Measurements from ENCODE around the gene PODXL.

The PODXL gene

GRCh38 chr7:131501422-131501821 is 55.0 kb downstream of the PODXL start:
- peaks cover 6% of the 10 kb centered on the region for H3K36me3 Mint-ChIP-seq (ENCODE audit: insufficient read depth)
- peaks cover 22% of the 10 kb centered on the region for H3K4me1 Mint-ChIP-seq
- no peaks in the 10 kb centered on the region for H3K27me3 Mint-ChIP-seq
- H3K4me3 Mint-ChIP-seq = no peak overlapping the region
- ATAC-seq (replicated peaks; ENCODE audit: extremely low read depth, poor library complexity, severe bottlenecking) (peak; percentile 95), DNase-seq (ENCODE audit: low spot score in 2 of 2) (no peak)
- peak overlapping the region; percentile 33 for H3K27ac Mint-ChIP-seq (ENCODE audit: low read depth)
- H3K9me3 Mint-ChIP-seq = no peaks in the 10 kb centered on the region

DNA sequence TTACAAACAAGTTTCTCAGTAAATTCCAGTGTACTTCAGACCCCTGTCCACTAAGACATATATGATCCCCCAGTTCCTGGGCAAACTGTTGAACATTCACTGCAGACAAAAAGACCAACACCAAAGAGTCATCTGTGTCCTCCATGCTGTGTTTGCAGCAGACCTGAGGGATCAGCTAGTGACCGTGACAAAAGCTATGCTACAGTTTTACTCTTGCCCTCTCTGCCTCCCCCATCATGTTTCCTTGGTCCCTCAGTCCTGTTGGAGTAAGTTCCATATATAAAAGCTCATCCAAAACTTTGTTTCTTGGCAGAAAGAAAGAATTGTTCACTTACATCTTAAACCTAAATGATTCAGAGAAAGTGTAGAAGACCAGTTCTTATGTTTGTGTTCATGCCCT is 56.1 kb downstream of the PODXL start:
- ATAC-seq (replicated peaks; ENCODE audit: extremely low read depth, poor library complexity, severe bottlenecking) (no peak), DNase-seq (ENCODE audit: low spot score in 2 of 2) (no peak)
- peaks cover 8% of the 10 kb centered on the region for H3K36me3 Mint-ChIP-seq (ENCODE audit: insufficient read depth)
- no peak overlapping the region for H3K27ac Mint-ChIP-seq (ENCODE audit: low read depth)
- H3K4me1 Mint-ChIP-seq = peaks cover 22% of the 10 kb centered on the region
- H3K4me3 Mint-ChIP-seq = no peak overlapping the region
- H3K9me3 Mint-ChIP-seq = no peaks in the 10 kb centered on the region
- H3K27me3 Mint-ChIP-seq = no peaks in the 10 kb centered on the region

DNA sequence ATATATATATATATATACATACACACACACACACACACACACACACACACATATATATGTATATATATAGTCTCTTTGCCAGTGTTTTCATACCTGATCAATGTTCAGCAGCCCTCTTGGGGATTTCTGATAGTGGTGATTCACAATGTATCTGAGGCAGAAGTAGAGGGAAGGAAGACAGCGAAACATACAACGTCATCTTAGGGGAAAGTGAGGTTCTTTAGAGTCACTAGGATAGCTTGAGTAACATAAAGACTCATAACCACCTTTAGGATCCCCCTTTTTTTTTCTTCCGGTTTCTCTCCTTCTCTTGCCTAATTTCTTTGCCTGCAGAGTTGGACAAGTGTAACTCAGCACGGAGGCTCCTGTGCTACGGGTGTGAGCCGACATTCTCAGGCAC is 56.6 kb downstream of the PODXL start:
- peaks cover 10% of the 10 kb centered on the region for H3K36me3 Mint-ChIP-seq (ENCODE audit: insufficient read depth)
- peaks cover 22% of the 10 kb centered on the region for H3K4me1 Mint-ChIP-seq
- no peaks in the 10 kb centered on the region for H3K9me3 Mint-ChIP-seq
- no peaks in the 10 kb centered on the region for H3K27me3 Mint-ChIP-seq
- ATAC-seq (replicated peaks; ENCODE audit: extremely low read depth, poor library complexity, severe bottlenecking) = no peak
- no peak overlapping the region for H3K4me3 Mint-ChIP-seq
- H3K27ac Mint-ChIP-seq (ENCODE audit: low read depth) = no peak overlapping the region
- no peak for DNase-seq (ENCODE audit: low spot score in 2 of 2)

GRCh38 chr7:131498237-131498885 is 58.1 kb downstream of the PODXL start:
- DNase-seq (ENCODE audit: low spot score in 2 of 2) = no peak
- Mint-ChIP-seq H3K36me3 (ENCODE audit: insufficient read depth) (peaks cover 10% of the 10 kb centered on the region), H3K27ac (ENCODE audit: low read depth) (no peak overlapping the region), H3K9me3 (no peaks in the 10 kb centered on the region), H3K4me1 (peaks cover 22% of the 10 kb centered on the region), H3K4me3 (no peak overlapping the region), H3K27me3 (no peaks in the 10 kb centered on the region)
- no peak for ATAC-seq (replicated peaks; ENCODE audit: extremely low read depth, poor library complexity, severe bottlenecking)

GRCh38 chr7:131497454-131497853 is 59.0 kb downstream of the PODXL start:
- H3K9me3 Mint-ChIP-seq = no peaks in the 10 kb centered on the region
- H3K27ac Mint-ChIP-seq (ENCODE audit: low read depth) = no peak overlapping the region
- ATAC-seq (replicated peaks; ENCODE audit: extremely low read depth, poor library complexity, severe bottlenecking) (no peak), DNase-seq (ENCODE audit: low spot score in 2 of 2) (no peak)
- no peak overlapping the region for H3K4me3 Mint-ChIP-seq
- no peaks in the 10 kb centered on the region for H3K27me3 Mint-ChIP-seq
- peaks cover 10% of the 10 kb centered on the region for H3K36me3 Mint-ChIP-seq (ENCODE audit: insufficient read depth)
- H3K4me1 Mint-ChIP-seq = peaks cover 19% of the 10 kb centered on the region

DNA sequence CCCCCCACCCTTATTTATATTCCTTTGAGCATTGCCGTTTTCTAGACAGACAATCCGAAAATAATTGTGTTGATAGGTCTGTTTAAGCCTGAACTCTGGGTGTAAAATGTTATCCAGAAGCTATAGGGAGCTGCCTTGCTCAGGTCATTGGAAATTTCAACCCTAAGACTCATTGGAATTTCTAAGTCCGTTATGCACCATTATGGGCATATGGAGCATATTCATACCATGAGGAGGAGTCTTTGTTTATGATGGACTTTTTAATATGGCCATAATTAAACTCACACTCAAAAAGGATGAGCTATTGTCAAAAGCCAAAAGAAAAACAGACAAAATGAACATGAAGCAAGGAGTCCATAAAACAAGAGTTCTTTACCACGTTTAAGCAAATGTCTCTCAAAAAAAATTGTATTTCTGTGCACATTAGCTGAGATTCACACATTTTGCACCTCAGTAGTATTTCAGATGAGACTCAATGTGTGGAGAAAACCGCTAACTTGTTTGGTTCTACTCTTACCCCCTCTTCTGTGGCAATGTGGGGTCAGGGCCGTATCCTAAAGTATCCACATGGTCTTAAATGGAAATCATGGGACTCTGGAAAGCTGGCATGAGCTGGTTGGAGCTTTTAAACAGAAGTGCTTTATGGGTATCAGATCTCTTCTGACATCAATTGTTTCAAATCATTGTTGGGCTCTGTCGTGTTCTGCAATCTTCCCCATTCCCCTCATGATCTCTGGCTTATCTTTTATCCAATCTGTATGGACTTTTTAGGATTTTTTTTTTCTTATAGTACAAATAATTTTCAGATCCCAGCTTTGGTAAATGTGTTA is 60.5 kb downstream of the PODXL start:
- Mint-ChIP-seq H3K4me1 (peaks cover 5% of the 10 kb centered on the region), H3K4me3 (no peak overlapping the region), H3K36me3 (ENCODE audit: insufficient read depth) (peaks cover 11% of the 10 kb centered on the region), H3K9me3 (no peaks in the 10 kb centered on the region), H3K27ac (ENCODE audit: low read depth) (peak overlapping the region; percentile 53), H3K27me3 (no peaks in the 10 kb centered on the region)
- no peak for ATAC-seq (replicated peaks; ENCODE audit: extremely low read depth, poor library complexity, severe bottlenecking)
- no peak for DNase-seq (ENCODE audit: low spot score in 2 of 2)

GRCh38 chr7:131494182-131494581 is 62.2 kb downstream of the PODXL start:
- DNase-seq (ENCODE audit: low spot score in 2 of 2) = no peak
- Mint-ChIP-seq H3K27ac (ENCODE audit: low read depth) (no peak overlapping the region), H3K4me3 (no peak overlapping the region), H3K4me1 (no peaks in the 10 kb centered on the region), H3K27me3 (no peaks in the 10 kb centered on the region), H3K36me3 (ENCODE audit: insufficient read depth) (peaks cover 9% of the 10 kb centered on the region), H3K9me3 (no peaks in the 10 kb centered on the region)
- ATAC-seq (replicated peaks; ENCODE audit: extremely low read depth, poor library complexity, severe bottlenecking) = no peak

GRCh38 chr7:131493581-131493980 is 62.8 kb downstream of the PODXL start:
- no peak for DNase-seq (ENCODE audit: low spot score in 2 of 2)
- Mint-ChIP-seq H3K36me3 (ENCODE audit: insufficient read depth) (peaks cover 9% of the 10 kb centered on the region), H3K4me3 (no peak overlapping the region), H3K4me1 (no peaks in the 10 kb centered on the region), H3K27ac (ENCODE audit: low read depth) (no peak overlapping the region), H3K27me3 (no peaks in the 10 kb centered on the region), H3K9me3 (no peaks in the 10 kb centered on the region)
- no peak for ATAC-seq (replicated peaks; ENCODE audit: extremely low read depth, poor library complexity, severe bottlenecking)

DNA sequence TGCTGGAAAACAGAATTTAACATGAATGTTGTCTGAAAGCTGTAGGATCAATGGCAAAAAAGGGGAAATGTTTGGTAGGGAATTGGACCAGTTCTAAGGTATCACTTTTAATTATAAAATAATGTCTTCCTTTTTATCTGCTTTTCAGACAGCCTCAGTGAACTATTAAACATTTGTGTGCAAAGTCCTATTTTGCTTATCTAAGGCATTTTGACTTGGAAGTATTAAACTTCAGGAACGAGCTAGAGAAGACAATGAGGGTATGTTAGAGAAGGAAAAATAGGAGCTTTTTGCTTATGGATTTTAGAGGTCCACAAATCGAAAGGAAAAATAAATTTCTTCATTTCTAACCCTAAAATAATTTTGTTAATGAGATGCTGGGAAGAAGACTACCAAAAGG is 63.3 kb downstream of the PODXL start:
- H3K9me3 Mint-ChIP-seq = no peaks in the 10 kb centered on the region
- no peak overlapping the region for H3K4me3 Mint-ChIP-seq
- H3K4me1 Mint-ChIP-seq = no peaks in the 10 kb centered on the region
- no peak overlapping the region for H3K27ac Mint-ChIP-seq (ENCODE audit: low read depth)
- no peak for ATAC-seq (replicated peaks; ENCODE audit: extremely low read depth, poor library complexity, severe bottlenecking)
- H3K27me3 Mint-ChIP-seq = no peaks in the 10 kb centered on the region
- DNase-seq (ENCODE audit: low spot score in 2 of 2) = no peak
- H3K36me3 Mint-ChIP-seq (ENCODE audit: insufficient read depth) = peaks cover 9% of the 10 kb centered on the region

DNA sequence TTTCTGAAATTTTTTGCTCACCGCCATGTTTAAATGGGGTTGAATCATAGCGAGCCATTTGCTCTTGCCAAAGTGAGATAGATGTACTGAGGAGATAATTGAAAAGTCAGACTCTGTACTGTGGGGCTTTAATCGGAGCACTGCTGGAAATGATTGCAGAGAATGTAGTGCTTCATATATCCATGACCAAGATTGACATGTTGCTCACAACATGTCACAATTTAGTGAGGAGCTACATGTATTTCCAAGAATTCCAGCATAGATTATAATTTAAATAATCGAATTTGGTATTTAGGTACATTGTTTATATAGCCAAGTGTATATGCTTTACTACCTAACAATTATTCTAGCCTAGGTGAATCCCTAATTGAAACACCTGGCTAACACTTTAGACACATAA is 66.5 kb downstream of the PODXL start:
- Mint-ChIP-seq H3K36me3 (ENCODE audit: insufficient read depth) (peaks cover 1% of the 10 kb centered on the region), H3K9me3 (no peaks in the 10 kb centered on the region), H3K4me1 (no peaks in the 10 kb centered on the region), H3K27me3 (no peaks in the 10 kb centered on the region), H3K27ac (ENCODE audit: low read depth) (no peak overlapping the region), H3K4me3 (no peak overlapping the region)
- ATAC-seq (replicated peaks; ENCODE audit: extremely low read depth, poor library complexity, severe bottlenecking) = no peak
- DNase-seq (ENCODE audit: low spot score in 2 of 2) = no peak

GRCh38 chr7:131489196-131489595 is 67.2 kb downstream of the PODXL start:
- peaks cover 1% of the 10 kb centered on the region for H3K36me3 Mint-ChIP-seq (ENCODE audit: insufficient read depth)
- no peaks in the 10 kb centered on the region for H3K9me3 Mint-ChIP-seq
- H3K27ac Mint-ChIP-seq (ENCODE audit: low read depth) = no peak overlapping the region
- no peak for ATAC-seq (replicated peaks; ENCODE audit: extremely low read depth, poor library complexity, severe bottlenecking)
- H3K4me3 Mint-ChIP-seq = no peak overlapping the region
- H3K4me1 Mint-ChIP-seq = no peaks in the 10 kb centered on the region
- H3K27me3 Mint-ChIP-seq = no peaks in the 10 kb centered on the region
- DNase-seq (ENCODE audit: low spot score in 2 of 2) = no peak

- no peak for ATAC-seq (replicated peaks; ENCODE audit: extremely low read depth, poor library complexity, severe bottlenecking)
- no peak for DNase-seq (ENCODE audit: low spot score in 2 of 2)
- no peak overlapping the region for H3K4me3 Mint-ChIP-seq
- H3K36me3 Mint-ChIP-seq (ENCODE audit: insufficient read depth) = peaks cover 1% of the 10 kb centered on the region
- H3K27me3 Mint-ChIP-seq = no peaks in the 10 kb centered on the region
- H3K4me1 Mint-ChIP-seq = no peaks in the 10 kb centered on the region
- no peaks in the 10 kb centered on the region for H3K9me3 Mint-ChIP-seq
- H3K27ac Mint-ChIP-seq (ENCODE audit: low read depth) = no peak overlapping the region
These were observed 68.1 kb downstream of the PODXL start for GRCh38 chr7:131488361-131488760.

DNA sequence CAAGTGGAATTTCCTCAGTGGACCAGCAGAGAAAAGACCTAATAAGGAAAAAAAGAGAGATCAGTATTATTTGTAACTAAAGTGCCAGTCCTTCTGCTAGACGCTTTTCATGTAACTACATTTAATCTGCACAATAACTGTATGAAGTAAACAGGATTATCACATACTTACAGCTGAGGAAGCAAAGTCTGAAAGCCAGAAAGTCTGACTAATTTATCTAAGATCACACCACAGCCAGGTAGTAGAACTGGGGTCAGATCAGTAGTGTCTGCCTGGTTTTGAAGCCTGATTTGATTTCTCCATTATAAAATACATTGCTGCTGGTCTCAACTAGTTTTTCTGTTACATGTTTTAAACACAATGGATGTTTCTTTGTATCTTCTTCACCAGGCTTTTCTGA is 69.2 kb downstream of the PODXL start:
- Mint-ChIP-seq H3K4me3 (no peak overlapping the region), H3K27me3 (no peaks in the 10 kb centered on the region), H3K4me1 (no peaks in the 10 kb centered on the region), H3K27ac (ENCODE audit: low read depth) (no peak overlapping the region), H3K36me3 (ENCODE audit: insufficient read depth) (peaks cover 1% of the 10 kb centered on the region), H3K9me3 (no peaks in the 10 kb centered on the region)
- DNase-seq (ENCODE audit: low spot score in 2 of 2) (no peak), ATAC-seq (replicated peaks; ENCODE audit: extremely low read depth, poor library complexity, severe bottlenecking) (no peak)
